22Rv1 (cell line): ENCODE data around the gene TBCCD1.

Source experiments
- ZFX ChIP-seq: fragments of 450-650 bp; IDR thresholded peaks from 2 replicates; pipeline ENCODE4 v1.6.1; 2017; ENCODE audit warnings: antibody characterized with exemption, borderline replicate concordance
- TF ChIP-seq, protein P1 (sequence below): fragments of 450-650 bp; IDR thresholded peaks from 2 replicates; pipeline ENCODE4 v1.5.1; 2017; ENCODE audit warnings: mild to moderate bottlenecking

GRCh38 chr3:186589121-186589520, 22.0 kb upstream of the TBCCD1 start:
- TF ChIP-seq ZFX: no peak
- TF ChIP-seq, protein P1, sequence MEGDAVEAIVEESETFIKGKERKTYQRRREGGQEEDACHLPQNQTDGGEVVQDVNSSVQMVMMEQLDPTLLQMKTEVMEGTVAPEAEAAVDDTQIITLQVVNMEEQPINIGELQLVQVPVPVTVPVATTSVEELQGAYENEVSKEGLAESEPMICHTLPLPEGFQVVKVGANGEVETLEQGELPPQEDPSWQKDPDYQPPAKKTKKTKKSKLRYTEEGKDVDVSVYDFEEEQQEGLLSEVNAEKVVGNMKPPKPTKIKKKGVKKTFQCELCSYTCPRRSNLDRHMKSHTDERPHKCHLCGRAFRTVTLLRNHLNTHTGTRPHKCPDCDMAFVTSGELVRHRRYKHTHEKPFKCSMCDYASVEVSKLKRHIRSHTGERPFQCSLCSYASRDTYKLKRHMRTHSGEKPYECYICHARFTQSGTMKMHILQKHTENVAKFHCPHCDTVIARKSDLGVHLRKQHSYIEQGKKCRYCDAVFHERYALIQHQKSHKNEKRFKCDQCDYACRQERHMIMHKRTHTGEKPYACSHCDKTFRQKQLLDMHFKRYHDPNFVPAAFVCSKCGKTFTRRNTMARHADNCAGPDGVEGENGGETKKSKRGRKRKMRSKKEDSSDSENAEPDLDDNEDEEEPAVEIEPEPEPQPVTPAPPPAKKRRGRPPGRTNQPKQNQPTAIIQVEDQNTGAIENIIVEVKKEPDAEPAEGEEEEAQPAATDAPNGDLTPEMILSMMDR: peak; percentile 41; the same call in 1 of the 2 replicates
